B cell (primary cell): ENCODE results near the gene ALG1. TPM values are rescaled to one million over a fixed set of nuclear protein-coding genes. Genes with fewer than 3 reads are reported as not detected.
"Not testable (repeated sequence)": the region's sequence is repeated elsewhere in the genome, so short reads cannot be mapped to it uniquely, and the experiment has no call there.

Experiments used
- ATAC-seq: fragments of 200-7000 bp; cut with Tn5 transposase; one replicate; pipeline ENCODE4 v1.10.0; 2021; ENCODE audit warnings: low read depth, mild to moderate bottlenecking, moderate number of reproducible peaks, moderate library complexity
- CTCF ChIA-PET: fragments of 350-600 bp; sonication (Branson Sonifier 250); formaldehyde crosslinking; loops from one replicate; lab custom pipeline; 2021; ENCODE audit warnings: antibody characterized with exemption, inconsistent platforms; lab: Charles Lee
- POLR2A ChIA-PET: fragments of 350-600 bp; sonication (Branson Sonifier 250); formaldehyde crosslinking; loops from one replicate; lab custom pipeline; 2021; ENCODE audit warnings: antibody characterized with exemption; lab: Charles Lee
- DNase-seq: peaks from one replicate; pipeline ENCODE4 v3.0.0; 2013
- H2AFZ ChIP-seq: 2 replicates; pipeline ENCODE4 v1.6.1; 2012; ENCODE audit warnings: mild to moderate bottlenecking, low read depth, low read length; ENCODE audit not compliant: insufficient read depth, poor library complexity, severe bottlenecking
- H3K27ac ChIP-seq, 2 donors: 1 replicate in 1 of 2; 2 replicates in 1 of 2; pipeline ENCODE4 v1.5.1; 2012 to 2013; ENCODE audit warnings: low read length in 2 of 2, mild to moderate bottlenecking in 2 of 2, moderate library complexity in 1 of 2
- H3K27me3 ChIP-seq, 4 experiments: fragments of 200-600 bp in 1 of 4; sonication (generic) in 1 of 4; replicated peaks in 1 of 4; 1 replicate in 2 of 4; 2 replicates in 2 of 4; pipeline versions ENCODE4 v1.6.1 to v1.7.0; 2013 to 2016; ENCODE audit warnings: low read length in 3 of 4, mild to moderate bottlenecking in 2 of 4, mixed read lengths in 1 of 4, moderate library complexity in 1 of 4; ENCODE audit not compliant: insufficient read depth in 4 of 4, control insufficient read depth in 3 of 4; ENCODE audit errors: control extremely low read depth in 1 of 4
- H3K36me3 ChIP-seq, 2 experiments: replicated peaks in 1 of 2; 1 replicate in 1 of 2; 2 replicates in 1 of 2; pipeline versions ENCODE4 v1.6.1 to v1.7.1; 2013; ENCODE audit warnings: low read length in 1 of 2; ENCODE audit not compliant: insufficient read depth in 2 of 2, control insufficient read depth in 1 of 2; ENCODE audit errors: control extremely low read depth in 1 of 2, extremely low read depth in 1 of 2
- H3K4me1 ChIP-seq, 2 donors: fragments of 200-600 bp in 1 of 2; sonication (generic) in 1 of 2; 1 replicate in 1 of 2; 2 replicates in 1 of 2; pipeline versions ENCODE4 v1.5.1 to v1.6.1; 2013 to 2017; ENCODE audit warnings: low read length in 2 of 2; ENCODE audit not compliant: control insufficient read depth in 2 of 2, insufficient read depth in 2 of 2
- H3K4me2 ChIP-seq: replicated peaks from 2 replicates; pipeline ENCODE3; 2012; ENCODE audit warnings: mild to moderate bottlenecking, low read depth, low read length; ENCODE audit not compliant: poor library complexity, severe bottlenecking
- H3K4me3 ChIP-seq, 5 experiments: fragments of 200-600 bp in 1 of 5; sonication (generic) in 1 of 5; 1 replicate in 3 of 5; 2 replicates in 2 of 5; pipeline versions ENCODE4 v1.5.1 to v1.7.0; 2011 to 2016; ENCODE audit warnings: low read length in 4 of 5, mild to moderate bottlenecking in 4 of 5, low read depth in 2 of 5, control low read depth in 1 of 5, moderate library complexity in 1 of 5; ENCODE audit not compliant: insufficient read depth in 1 of 5; ENCODE audit errors: control extremely low read depth in 1 of 5, extremely low read depth in 1 of 5
- H3K79me2 ChIP-seq: fragments of 200-600 bp; sonication (generic); one replicate; pipeline ENCODE4 v1.6.0; 2016; ENCODE audit warnings: low read length; ENCODE audit not compliant: control insufficient read depth, insufficient read depth
- H3K9ac ChIP-seq: fragments of 200-600 bp; sonication (generic); 2 replicates; pipeline ENCODE4 v1.6.1; 2017; ENCODE audit warnings: mild to moderate bottlenecking, low read length, moderate library complexity
- H3K9me3 ChIP-seq, 3 donors: one replicate each; pipeline versions ENCODE4 v1.6.1 to v1.7.1; 2013; ENCODE audit warnings: low read length in 2 of 3; ENCODE audit not compliant: control insufficient read depth in 2 of 3, insufficient read depth in 1 of 3; ENCODE audit errors: control extremely low read depth in 1 of 3
- H4K20me1 ChIP-seq: 2 replicates; pipeline ENCODE4 v1.6.0; 2012; ENCODE audit warnings: mild to moderate bottlenecking, low read length; ENCODE audit not compliant: insufficient read depth, control insufficient read depth, poor library complexity, severe bottlenecking
- H3K27ac Mint-ChIP-seq: one replicate; pipeline ENCODE4 v1.8.0; 2021; ENCODE audit warnings: mixed read lengths
- H3K27me3 Mint-ChIP-seq: one replicate; pipeline ENCODE4 v1.8.0; 2021; ENCODE audit warnings: mixed read lengths
- H3K4me1 Mint-ChIP-seq: one replicate; pipeline ENCODE4 v1.8.0; 2021; ENCODE audit warnings: mixed read lengths
- H3K4me3 Mint-ChIP-seq: one replicate; pipeline ENCODE4 v1.8.0; 2021; ENCODE audit warnings: mixed read lengths
- H3K9me3 Mint-ChIP-seq: one replicate; pipeline ENCODE4 v1.8.0; 2022; ENCODE audit warnings: mixed read lengths; ENCODE audit not compliant: insufficient read depth
- EZH2 ChIP-seq: IDR thresholded peaks from 2 replicates; pipeline ENCODE4 v1.6.1; 2012; ENCODE audit warnings: borderline replicate concordance, low read depth, mild to moderate bottlenecking, moderate library complexity, low read length; ENCODE audit not compliant: insufficient read depth, poor library complexity, severe bottlenecking
- WGBS: methylation state at CpG from one replicate; pipeline ENCODE4 v1.1.5; 2013; ENCODE audit warnings: missing lambda C conversion rate; ENCODE audit not compliant: insufficient coverage; 5-methylcytosine and 5-hydroxymethylcytosine counted together
- intact Hi-C: fragments of 100-400 bp; cut with micrococcal nuclease; formaldehyde crosslinking; loops from one replicate; pipeline ENCODE4 v1.10.0; 2022
- polyA plus RNA-seq: library from polyadenylated mRNA; depleted of rRNA; stranded (reverse); fragments of >200 nt; gene quantifications from 2 replicates; pipeline ENCODE4 v1.2.3, GENCODE V29; 2012
- total RNA-seq, 2 donors: library from RNA; stranded (reverse); fragments of 120-200 nt in 1 of 2; gene quantifications; 1 replicate in 1 of 2; 2 replicates in 1 of 2; pipeline versions ENCODE4 v1.2.3 to v1.2.4, GENCODE V29; 2013 to 2022
- TF ChIP-seq, protein P1 (sequence below): fragments of 200-600 bp; IDR thresholded peaks from one replicate; pipeline ENCODE4 v1.8.0; 2022; ENCODE audit warnings: antibody characterized with exemption, mild to moderate bottlenecking

ALG1 gene
- total and polyA plus RNA-seq, 2 donors (not counting 1 experiment from before 2014, with no cell fraction given): 12.2 to 24.2 TPM

GRCh38 chr16:5044011-5044540, 27.6 kb upstream of the ALG1 start:
- H3K4me1 ChIP-seq: peaks cover 0 to 4% of the 10 kb centered on the region in 2 donors
- intact Hi-C loops: no loop called here
- CTCF ChIA-PET: no interaction called here
- H3K4me3 Mint-ChIP-seq: no peak overlapping the region
- 100% methylated on average over 5 of the region's 8 CpGs for WGBS
- no peaks in the 10 kb centered on the region for H3K36me3 ChIP-seq
- DNase-seq (no peak), ATAC-seq (no peak)
- no peak overlapping the region for H2AFZ ChIP-seq
- H4K20me1 ChIP-seq: no peaks in the 10 kb centered on the region
- H3K9me3 ChIP-seq: no peaks in the 10 kb centered on the region
- H3K27me3 Mint-ChIP-seq: peaks cover 16% of the 10 kb centered on the region
- H3K27ac ChIP-seq: no peak overlapping the region
- peaks cover 2% of the 10 kb centered on the region for H3K4me1 Mint-ChIP-seq
- no peaks in the 10 kb centered on the region for H3K79me2 ChIP-seq
- no peak overlapping the region for H3K27ac Mint-ChIP-seq
- H3K9ac ChIP-seq: no peak overlapping the region
- H3K4me2 ChIP-seq: no peak overlapping the region
- POLR2A ChIA-PET: no interaction called here
- H3K9me3 Mint-ChIP-seq: peaks cover 2% of the 10 kb centered on the region
- no peak overlapping the region for H3K4me3 ChIP-seq
- TF ChIP-seq, protein P1, sequence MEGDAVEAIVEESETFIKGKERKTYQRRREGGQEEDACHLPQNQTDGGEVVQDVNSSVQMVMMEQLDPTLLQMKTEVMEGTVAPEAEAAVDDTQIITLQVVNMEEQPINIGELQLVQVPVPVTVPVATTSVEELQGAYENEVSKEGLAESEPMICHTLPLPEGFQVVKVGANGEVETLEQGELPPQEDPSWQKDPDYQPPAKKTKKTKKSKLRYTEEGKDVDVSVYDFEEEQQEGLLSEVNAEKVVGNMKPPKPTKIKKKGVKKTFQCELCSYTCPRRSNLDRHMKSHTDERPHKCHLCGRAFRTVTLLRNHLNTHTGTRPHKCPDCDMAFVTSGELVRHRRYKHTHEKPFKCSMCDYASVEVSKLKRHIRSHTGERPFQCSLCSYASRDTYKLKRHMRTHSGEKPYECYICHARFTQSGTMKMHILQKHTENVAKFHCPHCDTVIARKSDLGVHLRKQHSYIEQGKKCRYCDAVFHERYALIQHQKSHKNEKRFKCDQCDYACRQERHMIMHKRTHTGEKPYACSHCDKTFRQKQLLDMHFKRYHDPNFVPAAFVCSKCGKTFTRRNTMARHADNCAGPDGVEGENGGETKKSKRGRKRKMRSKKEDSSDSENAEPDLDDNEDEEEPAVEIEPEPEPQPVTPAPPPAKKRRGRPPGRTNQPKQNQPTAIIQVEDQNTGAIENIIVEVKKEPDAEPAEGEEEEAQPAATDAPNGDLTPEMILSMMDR: no peak
- no peak for TF ChIP-seq EZH2
- peaks cover 0 to 13% (median 0%) of the 10 kb centered on the region in 4 experiments for H3K27me3 ChIP-seq

DNA sequence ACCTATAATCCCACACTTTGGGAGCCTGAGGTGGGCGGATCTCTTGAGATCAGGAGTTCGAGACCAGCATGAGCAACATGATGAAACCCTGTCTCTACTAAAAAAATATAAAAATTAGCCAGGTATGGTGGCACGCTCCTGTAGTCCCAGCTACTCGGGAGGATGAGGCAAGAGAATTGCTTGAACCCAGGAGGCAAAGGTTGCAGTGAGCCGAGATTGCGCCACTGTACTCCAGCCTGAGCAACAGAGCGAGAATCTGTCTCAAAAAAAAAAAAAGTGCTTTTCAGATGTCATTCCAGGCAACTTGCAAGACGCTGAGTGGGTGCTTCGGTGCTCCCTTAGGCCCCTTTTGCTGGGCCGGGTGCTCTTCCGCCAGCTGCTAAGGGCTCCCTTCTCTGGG, 27.1 kb upstream of the ALG1 start:
- H2AFZ ChIP-seq, CTCF ChIA-PET, H3K4me1 ChIP-seq, H3K27ac Mint-ChIP-seq, H3K4me3 Mint-ChIP-seq, H3K79me2 ChIP-seq, H4K20me1 ChIP-seq, H3K27ac ChIP-seq, H3K4me2 ChIP-seq, DNase-seq, H3K9me3 ChIP-seq, H3K9me3 Mint-ChIP-seq, H3K36me3 ChIP-seq, intact Hi-C loops, H3K4me3 ChIP-seq, H3K9ac ChIP-seq, H3K4me1 Mint-ChIP-seq, ATAC-seq, POLR2A ChIA-PET: not testable (repeated sequence)
- WGBS: 95% methylated on average over 9 of the region's 11 CpGs
- H3K27me3 ChIP-seq: peaks cover 0 to 13% (median 0%) of the 10 kb centered on the region in 4 experiments
- peaks cover 16% of the 10 kb centered on the region for H3K27me3 Mint-ChIP-seq
